Brain pericyte (primary cell): ENCODE data around the gene GSKIP.

Experiments used
- DNase-seq: peaks from one replicate; pipeline ENCODE4 v3.0.0-alpha.2; 2012; ENCODE audit warnings: low read depth, low spot score

Gene GSKIP

DNA sequence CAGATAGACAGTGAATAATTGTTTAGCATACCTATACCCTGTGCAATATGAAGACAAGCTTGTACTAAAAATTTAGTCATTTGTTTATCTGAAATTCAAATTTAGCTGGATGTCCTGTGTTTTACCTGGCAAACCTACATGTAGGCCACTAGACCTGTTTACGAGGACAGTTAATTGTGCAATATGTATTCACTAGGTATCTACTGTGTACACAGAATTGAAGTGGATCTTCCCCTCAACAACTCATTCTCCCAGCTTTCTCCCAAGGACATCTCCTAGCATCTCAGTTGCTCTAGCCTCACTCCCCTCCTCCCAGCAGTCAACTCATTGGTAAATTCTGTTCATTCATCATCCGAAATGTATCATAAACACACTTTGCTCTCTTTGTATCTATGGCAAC, 53.9 kb downstream of the GSKIP start:
- DNase-seq: no peak

GRCh38 chr14:96418075-96418474, 54.7 kb downstream of the GSKIP start:
- no peak for DNase-seq

GRCh38 chr14:96421236-96421635, 57.9 kb downstream of the GSKIP start:
- DNase-seq: no peak

DNA sequence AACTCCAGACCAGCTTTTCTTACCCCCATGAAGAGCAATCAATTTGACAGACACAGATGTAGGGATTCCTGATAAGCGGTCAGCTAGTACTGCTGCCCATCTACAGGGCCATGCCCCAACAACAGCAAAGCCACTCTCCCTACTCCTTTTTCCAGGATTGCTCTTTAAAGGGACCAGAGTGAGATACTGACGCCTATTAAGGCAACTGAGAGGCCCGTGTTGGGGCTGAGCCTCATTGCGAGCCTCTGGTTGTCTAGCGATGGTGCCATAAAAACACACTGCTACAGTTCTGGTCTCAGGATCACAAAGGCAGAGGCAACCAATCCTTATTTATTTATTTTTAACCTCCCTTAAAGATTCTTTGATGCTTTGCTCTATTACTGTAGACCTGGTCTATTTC, 59.7 kb downstream of the GSKIP start:
- no peak for DNase-seq

DNA sequence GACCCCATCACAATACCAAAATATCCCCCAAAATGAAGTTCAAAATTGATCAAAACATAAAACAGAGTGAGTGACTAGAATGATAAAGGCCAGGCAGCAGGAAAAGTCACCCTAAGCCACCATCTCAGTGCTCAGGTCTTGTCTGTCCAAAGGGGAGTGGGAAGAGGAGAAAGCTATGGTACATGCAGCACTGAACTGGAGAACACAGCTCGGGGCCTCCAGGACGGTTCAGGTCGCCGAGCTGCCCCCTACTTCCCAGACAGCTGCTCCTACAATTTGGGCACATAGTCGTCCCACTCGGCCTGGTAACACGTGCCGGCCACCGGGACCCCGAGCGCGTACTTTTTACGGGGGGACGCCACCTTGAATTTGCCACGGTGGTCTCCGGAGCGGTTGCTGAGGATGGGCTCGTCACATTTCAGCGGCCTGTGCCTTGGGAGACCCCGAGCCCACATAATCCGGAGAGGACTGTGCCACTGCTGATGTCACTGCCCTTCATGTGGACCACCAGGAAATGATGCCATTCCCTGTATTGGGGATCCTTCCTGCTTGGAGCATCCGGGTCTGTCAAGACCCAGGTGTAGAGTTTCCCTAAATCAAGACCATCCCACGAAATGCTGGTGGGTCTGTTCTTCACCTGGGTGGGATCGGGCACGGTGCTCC, 60.3 kb downstream of the GSKIP start:
- DNase-seq: no peak

GRCh38 chr14:96424109-96424989, 61.0 kb downstream of the GSKIP start:
- DNase-seq: peak; percentile 37

DNA sequence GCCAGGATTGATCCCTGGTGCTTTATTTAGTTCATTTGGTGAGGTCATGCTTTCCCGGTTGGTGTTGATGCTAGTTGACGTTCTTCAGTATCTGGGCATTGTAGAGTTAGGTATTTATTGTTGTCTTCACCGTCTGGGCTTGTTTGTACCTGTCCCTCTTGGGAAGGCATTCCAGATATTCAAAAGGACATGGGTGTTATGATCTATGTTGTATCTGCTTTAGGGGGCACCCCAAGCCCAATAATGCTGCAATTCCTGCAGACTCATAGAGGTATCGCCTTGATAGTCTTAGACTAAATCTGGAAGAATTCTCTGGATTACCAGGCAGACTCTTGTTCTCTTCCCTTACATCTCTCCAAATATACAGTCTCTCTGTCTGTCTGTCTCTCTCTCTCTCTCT, 70.7 kb downstream of the GSKIP start:
- no peak for DNase-seq
